ENCODE data around the gene SYCE3.

DNA sequence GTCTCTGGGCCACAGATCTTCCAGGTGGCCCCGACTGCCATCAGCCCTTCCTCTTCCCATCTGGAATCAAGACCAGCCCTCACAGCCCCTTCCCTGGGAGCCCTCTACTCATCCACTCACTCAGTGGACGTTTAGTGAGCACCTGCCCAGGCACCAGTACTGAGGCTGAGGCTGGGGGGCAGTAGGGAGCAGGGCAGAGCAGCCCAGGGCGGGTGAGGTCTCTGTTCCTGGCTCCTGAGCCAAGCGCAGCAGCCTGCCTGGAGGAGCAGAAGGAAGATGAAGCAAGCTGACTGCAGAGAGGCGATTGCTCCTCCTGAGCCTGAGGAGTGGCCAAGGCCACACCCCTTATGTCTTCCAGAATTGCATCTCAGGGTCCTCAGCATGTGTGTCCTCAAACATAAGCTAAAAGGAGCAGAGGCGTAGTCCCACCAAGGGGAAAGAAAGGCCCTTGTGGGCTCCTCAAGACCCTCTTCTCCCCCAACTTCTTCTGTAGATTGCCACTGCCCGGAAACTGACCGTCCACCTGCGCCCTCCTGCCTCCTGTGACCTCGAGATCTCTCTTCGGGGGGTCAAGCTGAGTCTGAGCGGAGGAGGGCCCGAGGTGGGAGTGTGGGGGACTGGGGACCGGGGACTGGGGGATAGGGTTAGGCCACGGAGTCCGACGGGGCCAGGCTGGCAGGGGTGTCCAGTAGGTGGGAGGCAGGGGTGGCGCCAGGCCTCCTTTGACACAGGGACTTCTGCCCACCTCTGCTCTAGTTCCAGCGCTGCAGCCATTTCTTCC lies 43.6 kb upstream of the SYCE3 start:
- TF ChIP-seq POLR2A (IDR thresholded peaks at IDR 0.05; ENCODE audit: low read length) (no peak), GATA1 (IDR thresholded peaks at IDR 0.05; ENCODE audit: low read depth, low read length) (no peak)

Measured in erythroblast (primary cell).